Activated naive CD8-positive, alpha-beta T cell treated with anti-CD3 and anti-CD28 coated beads, Interleukin-2, amount 50 U/mL, for 16 hours (primary cell): ENCODE results near the gene PAX8.
"Not testable (repeated sequence)": the region's sequence is repeated elsewhere in the genome, so short reads cannot be mapped to it uniquely, and the experiment has no call there.

Experiments used
- DNase-seq: peaks from one replicate; pipeline ENCODE4 v3.0.0-alpha.2; 2020; ENCODE audit warnings: low read depth, low spot score

The PAX8 gene

GRCh38 chr2:113278742-113279139 lies at the start of gene PAX8:
TSS of gene PAX8 (minus strand) at chr2:113278921. CDS start at chr2:113278394, 527 bp downstream.
- DNase-seq: no peak

- DNase-seq: no peak
These were observed 49.3 kb upstream of the PAX8 start for GRCh38 chr2:113328043-113328442.

GRCh38 chr2:113325161-113325731 lies 46.5 kb upstream of the PAX8 start:
- DNase-seq: not testable (repeated sequence)

GRCh38 chr2:113324684-113325160 lies 46.0 kb upstream of the PAX8 start:
- DNase-seq: peak; percentile 8

GRCh38 chr2:113323129-113323528 lies 44.4 kb upstream of the PAX8 start:
- DNase-seq: not testable (repeated sequence)

GRCh38 chr2:113320106-113320505 lies 41.4 kb upstream of the PAX8 start:
- not testable (repeated sequence) for DNase-seq

- DNase-seq: not testable (repeated sequence)
These were observed 40.2 kb upstream of the PAX8 start for GRCh38 chr2:113318941-113319340.

- no peak for DNase-seq
These were observed 37.4 kb upstream of the PAX8 start for GRCh38 chr2:113316085-113316484.

- not testable (repeated sequence) for DNase-seq
These were observed 35.9 kb upstream of the PAX8 start for GRCh38 chr2:113314663-113315062.

- DNase-seq: not testable (repeated sequence)
These were observed 35.5 kb upstream of the PAX8 start for GRCh38 chr2:113314176-113314575.

GRCh38 chr2:113311781-113312180 lies 33.1 kb upstream of the PAX8 start:
- not testable (repeated sequence) for DNase-seq

- not testable (repeated sequence) for DNase-seq
These were observed 32.5 kb upstream of the PAX8 start for GRCh38 chr2:113311191-113311590.

GRCh38 chr2:113309655-113310387 lies 31.1 kb upstream of the PAX8 start:
- DNase-seq: no peak

- DNase-seq: not testable (repeated sequence)
These were observed 30.1 kb upstream of the PAX8 start for GRCh38 chr2:113308784-113309183.

GRCh38 chr2:113306207-113306606 lies 27.5 kb upstream of the PAX8 start:
- DNase-seq: not testable (repeated sequence)

- DNase-seq: not testable (repeated sequence)
These were observed 27.0 kb upstream of the PAX8 start for GRCh38 chr2:113305749-113306148.

GRCh38 chr2:113305146-113305545 lies 26.4 kb upstream of the PAX8 start:
- no peak for DNase-seq

GRCh38 chr2:113304702-113305101 lies 26.0 kb upstream of the PAX8 start:
- DNase-seq: no peak

- not testable (repeated sequence) for DNase-seq
These were observed 23.7 kb upstream of the PAX8 start for GRCh38 chr2:113302216-113302980.

GRCh38 chr2:113300281-113300680 lies 21.6 kb upstream of the PAX8 start:
- no peak for DNase-seq

- no peak for DNase-seq
These were observed 19.5 kb upstream of the PAX8 start for GRCh38 chr2:113298176-113298575.

- DNase-seq: not testable (repeated sequence)
These were observed 18.9 kb upstream of the PAX8 start for GRCh38 chr2:113297590-113297989.
